HG02759 (cell line): ENCODE data around the gene PSMA2.

Source experiments
- ATAC-seq: cut with Tn5 transposase; IDR thresholded peaks from one replicate; pipeline ENCODE4 v1.9.1; 2021; ENCODE audit warnings: mild to moderate bottlenecking, moderate library complexity; ENCODE audit not compliant: unreplicated experiment

PSMA2 gene

DNA sequence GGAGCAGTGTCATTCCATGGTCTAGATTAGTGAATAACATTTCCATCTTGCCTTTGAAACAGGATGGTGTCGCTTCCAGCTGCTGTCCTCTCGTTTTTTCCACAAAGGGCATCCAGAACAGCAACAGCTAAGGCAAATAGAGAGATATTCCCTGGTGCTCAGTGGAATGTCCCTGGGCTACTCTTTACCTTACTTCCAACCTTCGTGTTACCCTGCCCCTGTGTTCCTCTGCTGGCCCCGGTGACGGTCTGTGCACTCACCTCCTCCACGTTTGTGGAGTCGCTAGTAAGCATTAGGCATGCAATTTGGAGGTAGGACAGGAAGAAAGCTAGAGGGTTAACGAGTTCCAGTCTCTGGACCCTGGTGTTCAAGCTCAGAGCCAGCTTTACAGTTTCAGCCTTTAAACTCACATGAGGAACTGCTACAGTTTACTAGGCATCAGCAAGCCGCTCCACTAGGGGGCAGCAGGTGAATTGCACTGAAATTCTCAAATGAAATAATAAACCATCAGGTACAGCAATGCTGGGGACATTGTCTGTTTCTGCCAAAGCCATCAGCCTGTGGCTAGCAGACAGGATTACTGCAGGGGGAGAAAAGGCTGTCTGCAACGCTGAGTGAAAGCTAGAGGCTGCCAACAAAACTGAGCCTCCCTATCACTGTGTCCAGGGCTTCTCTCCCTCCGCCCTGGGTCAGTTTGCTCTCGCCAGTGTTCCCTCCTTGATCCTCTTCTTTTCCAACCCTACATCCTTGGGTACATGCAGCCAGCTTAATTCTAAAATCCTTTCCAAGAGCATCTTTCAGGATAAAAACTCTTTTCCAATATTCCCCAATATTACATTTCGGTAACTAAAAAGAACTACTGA, 9.2 kb upstream of the PSMA2 start:
- ATAC-seq, result peak; percentile 52

GRCh38 chr7:42939457-42940240, 7.7 kb upstream of the PSMA2 start:
- ATAC-seq, result peak; percentile 39

DNA sequence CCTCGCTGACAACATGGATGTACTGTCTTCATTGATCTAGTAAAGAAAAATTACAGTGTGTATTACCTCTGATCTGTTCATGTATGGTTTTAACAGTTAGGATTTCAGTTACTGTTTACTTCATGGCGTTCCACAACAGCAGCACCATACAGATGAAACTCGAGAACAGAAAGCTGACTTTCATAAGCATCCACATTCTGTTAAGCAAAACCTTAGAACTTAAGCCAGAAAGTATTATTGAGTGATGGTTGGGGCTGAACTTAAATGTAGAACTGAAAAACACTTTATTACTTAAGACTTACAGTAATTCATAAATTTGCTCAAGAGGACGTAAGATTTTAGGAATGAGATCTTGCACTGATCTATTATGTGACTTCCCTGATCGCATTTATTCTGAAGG, 3.9 kb upstream of the PSMA2 start:
- ATAC-seq, result no peak

DNA sequence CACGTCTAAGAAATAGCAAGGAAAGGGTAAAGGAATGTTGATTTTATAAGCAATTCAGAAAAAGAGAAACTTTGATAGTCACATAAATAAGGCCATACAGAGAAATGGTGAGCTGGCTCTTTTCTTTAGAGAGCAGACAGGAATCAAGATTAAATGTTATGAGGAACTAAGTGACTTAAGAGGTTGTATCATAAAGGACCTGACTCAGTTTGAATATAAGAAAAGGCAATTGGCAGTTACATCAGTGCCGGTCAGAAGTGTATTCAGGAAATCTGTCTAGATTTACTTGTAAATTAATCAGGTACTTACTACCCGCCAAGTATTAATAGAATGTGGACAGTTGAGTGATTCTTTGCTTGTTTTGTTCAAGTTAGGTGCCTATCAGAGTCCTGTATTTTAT, 2.3 kb upstream of the PSMA2 start:
- no peak for ATAC-seq

DNA sequence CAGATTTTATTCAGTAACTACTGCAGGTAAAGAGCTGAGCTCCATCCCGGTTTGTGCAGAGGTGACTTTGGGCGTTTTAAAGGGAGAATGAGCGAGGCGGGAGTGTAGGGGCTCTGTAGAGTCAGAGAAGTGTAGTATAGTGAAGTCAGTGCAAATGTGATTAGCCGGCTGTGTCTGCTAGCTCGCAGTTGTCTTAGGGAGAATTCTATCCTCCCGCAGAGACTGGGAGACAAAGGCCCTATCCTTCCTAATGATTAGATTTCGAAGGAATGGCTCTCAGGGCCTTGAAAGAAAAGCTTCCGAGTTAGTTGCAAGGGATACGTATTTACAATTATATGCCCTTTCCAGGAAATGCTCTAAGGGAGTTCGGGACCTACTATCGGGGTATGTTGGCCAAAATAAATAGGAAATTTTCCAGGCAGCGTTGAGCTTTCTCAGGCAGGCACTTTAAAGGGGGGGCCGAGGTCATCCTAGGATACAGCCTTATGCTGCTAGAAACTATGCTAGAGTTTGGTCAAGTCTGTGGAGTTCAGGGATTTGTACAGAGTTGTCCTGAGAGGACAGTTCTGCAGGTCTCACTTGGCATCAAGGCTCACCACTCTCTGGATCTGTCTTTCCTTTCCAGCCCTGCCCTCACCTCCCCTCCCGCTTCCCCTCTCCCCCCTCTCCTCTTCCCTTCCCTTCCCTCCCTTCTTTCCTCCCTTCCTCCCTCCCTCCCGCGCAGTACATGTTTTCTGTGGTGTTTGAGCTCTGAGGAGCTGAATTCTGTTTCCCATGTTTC, 1.0 kb upstream of the PSMA2 start:
- ATAC-seq, result peak; percentile 16

- no peak for ATAC-seq
These were observed 534 bp downstream of the PSMA2 start for GRCh38 chr7:42931447-42931833.

- no peak for ATAC-seq
These were observed 1.1 kb downstream of the PSMA2 start for GRCh38 chr7:42930889-42931288.

GRCh38 chr7:42929449-42929848, 2.5 kb downstream of the PSMA2 start:
- no peak for ATAC-seq

- no peak for ATAC-seq
These were observed 3.2 kb downstream of the PSMA2 start for GRCh38 chr7:42928754-42929153.

GRCh38 chr7:42926204-42926603, 5.8 kb downstream of the PSMA2 start:
- no peak for ATAC-seq

GRCh38 chr7:42925630-42926029, 6.3 kb downstream of the PSMA2 start:
- ATAC-seq, result no peak

DNA sequence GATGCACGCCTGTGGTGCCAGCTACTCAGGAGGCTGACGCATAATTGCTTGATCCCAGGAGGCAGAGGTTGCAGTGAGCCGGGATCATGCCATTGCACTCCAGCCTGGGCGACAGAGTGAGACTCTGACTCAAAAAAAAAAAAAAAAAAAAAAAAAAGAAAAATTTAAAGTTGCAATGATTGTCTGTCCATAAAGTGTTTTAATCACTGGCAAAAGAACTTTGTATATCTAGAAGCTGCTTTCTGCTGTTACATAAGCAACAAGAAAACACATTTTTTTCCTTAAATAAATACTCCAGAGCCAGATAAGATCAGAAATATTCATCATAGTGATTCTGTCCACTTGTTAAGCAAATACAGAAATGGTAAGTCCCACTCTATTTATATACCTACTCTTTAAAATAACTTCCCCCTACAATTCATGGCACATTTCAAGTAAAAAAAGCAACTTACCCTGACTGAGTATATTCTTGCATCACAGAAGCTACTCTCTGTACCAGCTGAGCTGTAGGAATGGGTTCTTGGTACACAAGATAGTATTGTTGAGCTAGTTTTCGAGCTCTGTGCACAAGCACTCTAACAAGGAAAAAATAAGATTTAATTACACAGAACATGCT, 7.6 kb downstream of the PSMA2 start:
- no peak for ATAC-seq

DNA sequence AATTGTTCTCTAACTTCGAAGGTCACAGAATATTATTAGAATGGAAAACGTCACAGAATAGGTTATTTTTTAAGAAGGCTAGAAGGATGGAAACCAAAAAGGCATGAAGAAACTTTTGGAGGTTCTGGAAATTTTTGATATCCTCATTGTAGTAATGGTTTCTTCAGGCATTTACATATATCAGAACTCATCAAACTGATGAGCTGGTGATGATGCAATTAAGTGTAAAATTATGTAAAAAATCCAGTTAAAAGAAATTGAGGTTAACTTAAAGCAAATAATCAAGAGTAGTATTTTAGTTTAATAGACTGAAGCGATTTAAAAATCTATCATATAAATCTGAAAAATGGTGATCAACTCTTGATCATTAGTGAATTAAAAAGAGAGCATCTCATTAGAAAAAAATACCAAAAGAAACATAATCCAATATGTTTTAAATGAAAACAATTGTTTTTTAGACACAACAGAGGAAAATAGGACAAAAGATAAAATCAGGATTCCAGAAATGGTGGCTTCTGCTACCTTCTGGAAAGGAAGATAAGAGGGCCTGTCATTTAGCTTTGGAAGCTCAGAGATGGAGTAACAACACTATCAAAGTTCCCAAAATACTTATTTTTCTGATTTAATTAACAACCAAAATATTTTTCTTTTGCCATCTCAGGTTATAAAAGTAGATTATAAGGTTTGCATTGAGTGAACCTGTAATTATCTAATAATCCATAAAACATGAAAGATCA, 9.8 kb downstream of the PSMA2 start:
- ATAC-seq, result no peak

DNA sequence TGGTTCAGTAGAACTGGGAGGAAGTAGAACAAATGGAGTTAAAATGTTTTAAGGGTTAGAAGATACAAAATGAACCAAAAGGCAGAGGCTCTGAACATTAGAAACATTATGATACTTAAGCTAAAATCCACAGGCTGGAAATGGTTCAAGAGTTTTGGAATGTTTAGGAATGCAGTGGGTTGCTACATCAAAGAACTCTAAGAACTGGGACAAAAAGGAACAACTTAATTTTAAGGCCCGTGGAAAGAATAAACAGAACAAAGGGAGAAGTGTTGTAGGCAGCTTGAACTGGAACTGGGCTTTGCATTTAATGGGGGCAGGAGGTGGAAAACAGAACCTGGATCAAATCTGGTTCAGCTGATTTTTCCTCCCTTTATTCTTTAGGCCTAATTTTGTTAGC, 16.6 kb downstream of the PSMA2 start:
- ATAC-seq, result no peak

DNA sequence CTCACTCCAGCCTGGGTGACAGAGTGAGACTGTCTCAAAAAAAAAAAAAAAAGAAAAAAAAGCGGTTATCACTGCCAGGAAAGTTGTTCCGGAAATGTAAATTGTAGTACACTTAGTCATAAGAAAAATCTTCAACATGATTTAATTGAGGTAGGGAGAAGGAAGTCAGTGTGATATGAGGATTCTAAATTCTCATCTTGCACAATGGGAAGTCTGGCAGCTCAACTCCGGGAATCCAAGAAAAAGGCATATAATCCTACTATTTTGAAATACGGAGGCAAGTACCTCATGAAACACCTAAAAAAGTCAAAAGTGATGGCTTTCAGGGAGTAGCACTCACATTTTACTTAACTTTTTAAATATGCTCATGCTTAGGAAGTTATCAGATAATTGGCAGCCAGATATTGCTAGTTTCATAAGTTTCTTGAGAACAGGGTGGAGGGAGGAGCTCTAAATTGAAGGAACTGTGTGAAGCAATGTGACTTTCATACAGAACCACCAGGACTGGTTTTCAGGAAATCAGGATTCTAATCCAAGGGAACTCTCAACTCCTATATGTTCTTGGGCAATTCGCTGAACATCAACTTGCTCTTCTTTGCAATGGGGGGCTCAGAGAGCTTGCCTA, 17.4 kb downstream of the PSMA2 start:
- ATAC-seq, result no peak

- no peak for ATAC-seq
These were observed 18.0 kb downstream of the PSMA2 start for GRCh38 chr7:42914009-42914408.

GRCh38 chr7:42913591-42913990, 18.4 kb downstream of the PSMA2 start:
- ATAC-seq, result no peak

DNA sequence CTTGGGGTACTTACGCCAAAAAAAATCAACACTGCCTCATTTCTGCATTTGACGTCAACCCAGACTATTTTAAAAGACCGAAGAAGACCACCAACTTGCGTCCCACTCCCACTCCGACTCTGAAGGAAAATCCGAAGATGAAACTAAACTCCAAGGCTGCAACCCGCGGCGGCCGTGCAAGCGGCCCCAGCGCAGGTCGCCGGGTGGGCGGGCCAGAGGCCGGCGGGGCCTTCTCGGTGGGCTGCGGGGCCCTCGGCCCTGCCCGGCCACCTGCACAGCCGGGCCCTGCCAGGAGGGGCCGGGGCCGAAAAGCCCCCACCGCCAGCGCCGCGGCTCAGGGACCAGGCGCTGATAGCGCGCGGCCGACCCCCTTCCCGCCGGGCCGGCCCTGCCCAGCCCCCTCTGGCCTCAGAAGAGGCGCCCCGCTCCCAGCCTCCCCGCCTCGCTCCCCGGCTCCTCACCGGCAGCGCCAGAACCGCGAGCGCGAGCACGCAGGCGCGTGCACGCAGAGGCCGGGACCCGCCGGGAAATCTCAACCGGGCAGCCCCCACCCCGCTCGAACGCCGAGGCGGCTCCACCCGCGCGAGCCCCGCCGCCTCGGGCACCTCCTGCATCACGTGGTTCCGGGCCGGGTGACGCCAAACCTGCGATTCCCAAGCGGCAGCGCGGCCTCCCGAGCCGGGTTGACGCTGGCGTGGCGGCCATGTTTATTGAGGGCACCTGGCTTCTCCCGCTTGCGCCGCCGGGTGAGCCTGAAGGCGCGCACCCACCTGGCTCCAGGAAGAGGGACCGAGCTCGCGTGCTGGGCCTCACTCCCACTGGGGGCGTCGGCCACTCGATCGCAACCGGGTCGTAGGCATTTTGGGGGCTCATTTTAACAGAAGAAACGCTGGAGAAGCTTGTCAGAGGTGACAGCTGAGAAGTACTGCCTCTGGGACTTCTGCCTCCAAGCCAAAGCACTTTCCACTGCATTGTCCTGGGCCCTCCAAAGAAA, 20.2 kb downstream of the PSMA2 start, which contains the start of gene C7orf25:
Gene C7orf25 (minus strand): TSS at position 617 of the 994 bp plus-strand sequence. CDS start 1,170 bp downstream, outside the sequence.
- peak; percentile 92 for ATAC-seq
